Upper lobe of right lung (tissue), 1 donor: ENCODE measurements around the gene SYPL1. TPM values are rescaled to one million over a fixed set of nuclear protein-coding genes. Genes with fewer than 3 reads are reported as not detected.

ENCODE experiments used
- ATAC-seq: fragments of 200-7000 bp; cut with Tn5 transposase; one replicate; pipeline ENCODE4 v1.9.1; 2020; ENCODE audit warnings: mild to moderate bottlenecking, moderate library complexity
- DNase-seq: peaks from one replicate; pipeline ENCODE4 v3.0.0-alpha.2; 2020
- H3K27ac ChIP-seq: fragments of 200-600 bp; one replicate; pipeline ENCODE4 v1.8.0; 2022
- H3K27me3 ChIP-seq: fragments of 200-600 bp; one replicate; pipeline ENCODE4 v1.8.0; 2022; ENCODE audit warnings: mild to moderate bottlenecking
- H3K36me3 ChIP-seq: fragments of 200-600 bp; one replicate; pipeline ENCODE4 v1.8.0; 2022
- H3K4me1 ChIP-seq: fragments of 200-600 bp; one replicate; pipeline ENCODE4 v1.8.0; 2022
- H3K4me3 ChIP-seq: fragments of 200-600 bp; one replicate; pipeline ENCODE4 v1.8.0; 2022; ENCODE audit warnings: mild to moderate bottlenecking
- H3K9me3 ChIP-seq: fragments of 200-600 bp; one replicate; pipeline ENCODE4 v1.8.0; 2022
- CTCF ChIP-seq: fragments of 200-600 bp; IDR thresholded peaks from one replicate; pipeline ENCODE4 v1.8.0; 2022; ENCODE audit warnings: antibody characterized with exemption
- intact Hi-C: fragments of 100-400 bp; cut with DNase I; formaldehyde crosslinking; loops from one replicate; pipeline ENCODE4 v1.11.0; 2022
- total RNA-seq: library from RNA; stranded (reverse); fragmentation: NEBNext Ultra II Directional; extraction: Animal tissue kit (Norgen Biotek cat#: 25700); gene quantifications from one replicate; pipeline ENCODE4 v1.2.1, GENCODE V29; 2021
- donor health status: DM: no; HTN: yes; CAD: no; lungs with severe emphysema.

The SYPL1 gene
- total RNA-seq, 1 donor from 2014 or later = 92.4 TPM

GRCh38 chr7:106068538-106068961 lies 43.6 kb downstream of the SYPL1 start:
- intact Hi-C loops = no loop called here
- H3K4me3 ChIP-seq = no peak overlapping the region
- no peak for DNase-seq

GRCh38 chr7:106067678-106068077 lies 44.4 kb downstream of the SYPL1 start:
- Histone ChIP-seq H3K36me3 (no peaks in the 10 kb centered on the region), H3K4me3 (no peak overlapping the region), H3K4me1 (peaks cover 54% of the 10 kb centered on the region), H3K27ac (no peak overlapping the region), H3K9me3 (no peaks in the 10 kb centered on the region), H3K27me3 (no peaks in the 10 kb centered on the region)
- DNase-seq (no peak), ATAC-seq (no peak)
- no peak for TF ChIP-seq CTCF
- intact Hi-C loops = no loop called here

More at GRCh38 chr7:106068538-106068961, 43.6 kb downstream of the SYPL1 start:
- no peaks in the 10 kb centered on the region for H3K36me3 ChIP-seq
- no peak for ATAC-seq
- peaks cover 63% of the 10 kb centered on the region for H3K4me1 ChIP-seq
- no peak for TF ChIP-seq CTCF
- no peaks in the 10 kb centered on the region for H3K27me3 ChIP-seq
- no peaks in the 10 kb centered on the region for H3K9me3 ChIP-seq
- H3K27ac ChIP-seq = no peak overlapping the region

- peak overlapping the region; percentile 42 for H3K27ac ChIP-seq
- no peak for TF ChIP-seq CTCF
- H3K36me3 ChIP-seq = no peaks in the 10 kb centered on the region
- DNase-seq = no peak
- intact Hi-C loops = no loop called here
- H3K4me1 ChIP-seq = peaks cover 36% of the 10 kb centered on the region
- no peaks in the 10 kb centered on the region for H3K9me3 ChIP-seq
- peak overlapping the region; percentile 11 for H3K4me3 ChIP-seq
- peak; percentile 42 for ATAC-seq
- no peaks in the 10 kb centered on the region for H3K27me3 ChIP-seq
Measured at GRCh38 chr7:106065575-106066500, 46.3 kb downstream of the SYPL1 start.

GRCh38 chr7:106064771-106065574 lies 47.1 kb downstream of the SYPL1 start:
- no peak for TF ChIP-seq CTCF
- Histone ChIP-seq H3K4me1 (peaks cover 28% of the 10 kb centered on the region), H3K36me3 (no peaks in the 10 kb centered on the region), H3K27me3 (no peaks in the 10 kb centered on the region), H3K9me3 (no peaks in the 10 kb centered on the region), H3K4me3 (peak overlapping the region; percentile 11), H3K27ac (peak overlapping the region; percentile 42)
- intact Hi-C loops = no loop called here
- DNase-seq (peak; percentile 71), ATAC-seq (peak; percentile 74)

GRCh38 chr7:106064316-106064715 lies 47.8 kb downstream of the SYPL1 start:
- H3K4me3 ChIP-seq = no peak overlapping the region
- H3K9me3 ChIP-seq = no peaks in the 10 kb centered on the region
- peaks cover 21% of the 10 kb centered on the region for H3K4me1 ChIP-seq
- ATAC-seq (no peak), DNase-seq (no peak)
- no peak for TF ChIP-seq CTCF
- H3K36me3 ChIP-seq = no peaks in the 10 kb centered on the region
- H3K27me3 ChIP-seq = no peaks in the 10 kb centered on the region
- intact Hi-C loops = no loop called here
- H3K27ac ChIP-seq = peak overlapping the region; percentile 42
